ENCODE data around the gene TBCE.

- TF ChIP-seq EZH2 (IDR thresholded peaks at IDR 0.05; ENCODE audit: borderline replicate concordance, insufficient read depth, low read depth, low read length, poor library complexity, severe bottlenecking), result no peak
- TF ChIP-seq, protein P1, sequence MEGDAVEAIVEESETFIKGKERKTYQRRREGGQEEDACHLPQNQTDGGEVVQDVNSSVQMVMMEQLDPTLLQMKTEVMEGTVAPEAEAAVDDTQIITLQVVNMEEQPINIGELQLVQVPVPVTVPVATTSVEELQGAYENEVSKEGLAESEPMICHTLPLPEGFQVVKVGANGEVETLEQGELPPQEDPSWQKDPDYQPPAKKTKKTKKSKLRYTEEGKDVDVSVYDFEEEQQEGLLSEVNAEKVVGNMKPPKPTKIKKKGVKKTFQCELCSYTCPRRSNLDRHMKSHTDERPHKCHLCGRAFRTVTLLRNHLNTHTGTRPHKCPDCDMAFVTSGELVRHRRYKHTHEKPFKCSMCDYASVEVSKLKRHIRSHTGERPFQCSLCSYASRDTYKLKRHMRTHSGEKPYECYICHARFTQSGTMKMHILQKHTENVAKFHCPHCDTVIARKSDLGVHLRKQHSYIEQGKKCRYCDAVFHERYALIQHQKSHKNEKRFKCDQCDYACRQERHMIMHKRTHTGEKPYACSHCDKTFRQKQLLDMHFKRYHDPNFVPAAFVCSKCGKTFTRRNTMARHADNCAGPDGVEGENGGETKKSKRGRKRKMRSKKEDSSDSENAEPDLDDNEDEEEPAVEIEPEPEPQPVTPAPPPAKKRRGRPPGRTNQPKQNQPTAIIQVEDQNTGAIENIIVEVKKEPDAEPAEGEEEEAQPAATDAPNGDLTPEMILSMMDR (IDR thresholded peaks at IDR 0.05), result no peak
Observed at GRCh38 chr1:235442788-235443429, 75.7 kb downstream of the TBCE start.

Measured in B cell (primary cell).